ENCODE data around the gene DYNC1I1.

The DYNC1I1 gene

GRCh38 chr7:95960706-95961244 is 188.4 kb downstream of the DYNC1I1 start:
- ChIA-PET CTCF (no interaction called here), POLR2A (no interaction called here)
- H3K4me3 ChIP-seq (ENCODE audit: low read depth, low read length) = no peak overlapping the region
- no peak for TF ChIP-seq CTCF (IDR thresholded peaks at IDR 0.05; ENCODE audit: insufficient read depth, low read length, missing control alignments)
- no peak for DNase-seq (ENCODE audit: low read depth, low spot score)

GRCh38 chr7:95963446-95963990 is 191.2 kb downstream of the DYNC1I1 start:
- no peak overlapping the region for H3K4me3 ChIP-seq (ENCODE audit: low read depth, low read length)
- POLR2A ChIA-PET = no interaction called here
- CTCF ChIA-PET = no interaction called here
- no peak for DNase-seq (ENCODE audit: low read depth, low spot score)
- no peak for TF ChIP-seq CTCF (IDR thresholded peaks at IDR 0.05; ENCODE audit: insufficient read depth, low read length, missing control alignments)

- POLR2A ChIA-PET = no interaction called here
These were observed 199.4 kb downstream of the DYNC1I1 start for GRCh38 chr7:95971716-95972115.

GRCh38 chr7:95972523-95972922 is 200.2 kb downstream of the DYNC1I1 start:
- ChIA-PET POLR2A (no interaction called here), CTCF (no interaction called here)
- no peak overlapping the region for H3K4me3 ChIP-seq (ENCODE audit: low read depth, low read length)
- DNase-seq (ENCODE audit: low read depth, low spot score) = no peak
- TF ChIP-seq CTCF (IDR thresholded peaks at IDR 0.05; ENCODE audit: insufficient read depth, low read length, missing control alignments) = no peak

More at GRCh38 chr7:95971716-95972115, 199.4 kb downstream of the DYNC1I1 start:
- TF ChIP-seq CTCF (IDR thresholded peaks at IDR 0.05; ENCODE audit: insufficient read depth, low read length, missing control alignments) = no peak
- H3K4me3 ChIP-seq (ENCODE audit: low read depth, low read length) = no peak overlapping the region
- CTCF ChIA-PET = no interaction called here
- DNase-seq (ENCODE audit: low read depth, low spot score) = no peak

- POLR2A ChIA-PET = no interaction called here
- no peak for TF ChIP-seq CTCF (IDR thresholded peaks at IDR 0.05; ENCODE audit: insufficient read depth, low read length, missing control alignments)
- no peak for DNase-seq (ENCODE audit: low read depth, low spot score)
- CTCF ChIA-PET = no interaction called here
- H3K4me3 ChIP-seq (ENCODE audit: low read depth, low read length) = no peak overlapping the region
These were observed 201.8 kb downstream of the DYNC1I1 start for GRCh38 chr7:95974108-95974507.

GRCh38 chr7:95976369-95977060 is 204.2 kb downstream of the DYNC1I1 start:
- no peak overlapping the region for H3K4me3 ChIP-seq (ENCODE audit: low read depth, low read length)
- ChIA-PET POLR2A (no interaction called here), CTCF (no interaction called here)
- DNase-seq (ENCODE audit: low read depth, low spot score) = no peak
- TF ChIP-seq CTCF (IDR thresholded peaks at IDR 0.05; ENCODE audit: insufficient read depth, low read length, missing control alignments) = no peak
